ACC112 (cell line): Measurements from ENCODE around the gene SAMD4A.

Experiments used
- H2AFZ ChIP-seq: fragments of 200-600 bp; sonication (generic); one replicate; pipeline ENCODE4 v1.6.0; 2017; ENCODE audit warnings: antibody characterized with exemption, low read length; ENCODE audit not compliant: unreplicated experiment
- H3K27ac ChIP-seq: fragments of 200-600 bp; sonication (generic); 2 replicates; pipeline ENCODE4 v1.5.1; 2014; ENCODE audit warnings: low read depth, mild to moderate bottlenecking, antibody characterized with exemption, low read length, moderate library complexity
- H3K27me3 ChIP-seq: fragments of 200-600 bp; sonication (generic); 2 replicates; pipeline ENCODE4 v1.6.1; 2014; ENCODE audit warnings: mild to moderate bottlenecking, antibody characterized with exemption, low read length, moderate library complexity, mixed read lengths; ENCODE audit not compliant: insufficient read depth
- H3K36me3 ChIP-seq: fragments of 200-600 bp; sonication (generic); 2 replicates; pipeline ENCODE4 v1.6.1; 2016; ENCODE audit warnings: mild to moderate bottlenecking, antibody characterized with exemption, low read length, moderate library complexity, mixed read lengths; ENCODE audit not compliant: insufficient read depth
- H3K4me1 ChIP-seq: fragments of 200-600 bp; sonication (generic); one replicate; pipeline ENCODE4 v1.6.1; 2016; ENCODE audit warnings: low read length, mixed read lengths; ENCODE audit not compliant: insufficient read depth, unreplicated experiment, control insufficient read depth
- H3K4me3 ChIP-seq: fragments of 200-600 bp; sonication (generic); 2 replicates; pipeline ENCODE4 v1.5.1; 2014; ENCODE audit warnings: mild to moderate bottlenecking, low read depth, low read length
- H3K79me2 ChIP-seq: fragments of 200-600 bp; sonication (generic); one replicate; pipeline ENCODE4 v1.6.0; 2016; ENCODE audit warnings: low read length; ENCODE audit not compliant: control insufficient read depth, unreplicated experiment, insufficient read depth

The SAMD4A gene

GRCh38 chr14:54760866-54761575 is 194.1 kb downstream of the SAMD4A start:
- Histone ChIP-seq H3K36me3 (no peaks in the 10 kb centered on the region), H3K4me1 (peaks cover 10% of the 10 kb centered on the region), H3K79me2 (no peaks in the 10 kb centered on the region), H3K4me3 (no peak overlapping the region), H3K27me3 (no peaks in the 10 kb centered on the region), H3K27ac (no peak overlapping the region), H2AFZ (no peak overlapping the region)

GRCh38 chr14:54761835-54762234 is 194.9 kb downstream of the SAMD4A start:
- Histone ChIP-seq H3K36me3 (no peaks in the 10 kb centered on the region), H2AFZ (no peak overlapping the region)

GRCh38 chr14:54762296-54762695 is 195.4 kb downstream of the SAMD4A start:
- no peaks in the 10 kb centered on the region for H3K79me2 ChIP-seq
- H3K4me3 ChIP-seq: no peak overlapping the region
- H3K4me1 ChIP-seq: peaks cover 10% of the 10 kb centered on the region
- H3K27me3 ChIP-seq: no peaks in the 10 kb centered on the region
- no peaks in the 10 kb centered on the region for H3K36me3 ChIP-seq
- H3K27ac ChIP-seq: no peak overlapping the region
- no peak overlapping the region for H2AFZ ChIP-seq

More at GRCh38 chr14:54761835-54762234, 194.9 kb downstream of the SAMD4A start:
- H3K4me3 ChIP-seq: no peak overlapping the region
- H3K79me2 ChIP-seq: no peaks in the 10 kb centered on the region
- peaks cover 10% of the 10 kb centered on the region for H3K4me1 ChIP-seq
- H3K27me3 ChIP-seq: no peaks in the 10 kb centered on the region
- H3K27ac ChIP-seq: no peak overlapping the region

DNA sequence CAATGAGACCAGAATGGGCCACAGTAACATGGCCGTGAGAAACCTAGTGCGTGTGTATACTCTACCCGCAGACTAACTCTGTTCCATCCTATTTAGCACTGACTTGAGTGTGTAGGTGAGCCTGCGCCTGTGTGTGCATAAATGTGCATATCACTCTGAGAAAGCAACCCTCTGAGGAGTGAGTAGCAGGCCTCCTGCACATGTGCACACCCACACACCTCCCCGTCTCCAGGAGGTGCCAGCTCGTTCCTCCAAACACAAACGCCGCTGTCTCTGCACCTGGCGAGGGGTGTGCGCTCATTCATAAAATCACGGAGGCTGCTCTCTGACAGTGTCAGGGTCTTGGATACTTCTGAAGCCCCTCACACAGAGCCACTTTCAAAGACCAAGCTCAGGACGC is 196.8 kb downstream of the SAMD4A start:
- H3K27ac ChIP-seq: no peak overlapping the region
- no peaks in the 10 kb centered on the region for H3K27me3 ChIP-seq
- H3K36me3 ChIP-seq: no peaks in the 10 kb centered on the region
- H3K4me1 ChIP-seq: peaks cover 10% of the 10 kb centered on the region
- H2AFZ ChIP-seq: no peak overlapping the region
- H3K4me3 ChIP-seq: no peak overlapping the region
- H3K79me2 ChIP-seq: no peaks in the 10 kb centered on the region

DNA sequence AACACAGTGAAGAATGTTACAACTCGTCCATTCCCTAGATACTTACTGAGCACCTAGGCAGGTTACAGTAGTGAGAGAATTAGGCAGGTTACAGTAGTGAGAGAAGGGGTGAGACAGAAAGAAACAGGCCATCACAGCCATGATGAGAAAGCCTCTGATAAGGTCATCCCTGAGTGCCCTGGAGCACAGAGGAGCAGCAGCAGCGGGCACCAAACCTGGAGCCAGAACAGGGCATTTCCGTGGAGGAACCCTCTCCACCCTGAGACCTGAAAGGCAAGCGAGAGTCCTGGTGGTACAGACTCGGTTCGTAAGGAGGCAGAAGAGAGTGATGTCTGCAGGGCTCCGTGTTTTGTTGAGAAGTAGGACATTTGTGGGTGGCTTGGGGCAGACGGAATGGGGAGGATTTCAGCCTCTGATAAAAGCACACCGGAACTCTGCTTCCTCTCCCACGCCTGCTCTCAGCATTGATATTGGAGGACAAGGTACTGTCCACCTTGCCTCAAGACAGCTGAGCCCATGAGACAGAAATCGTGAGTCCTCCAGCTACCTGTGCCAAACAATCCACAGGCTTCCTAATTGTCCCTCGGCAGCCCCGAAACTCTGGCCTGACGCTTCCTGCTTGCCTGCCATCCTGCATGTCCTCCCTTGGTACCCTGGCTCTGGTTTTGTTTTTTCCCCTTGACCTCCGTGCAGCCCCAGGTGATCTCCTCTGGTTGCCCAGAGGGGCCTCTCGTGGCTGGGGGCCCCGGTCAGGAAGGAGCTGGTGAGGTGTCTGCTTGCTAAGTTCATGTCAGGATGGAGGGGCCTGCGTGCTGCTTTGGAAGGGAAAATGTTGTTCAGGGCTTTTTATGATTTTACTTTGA is 199.6 kb downstream of the SAMD4A start:
- Histone ChIP-seq H3K36me3 (no peaks in the 10 kb centered on the region), H2AFZ (no peak overlapping the region), H3K27ac (no peak overlapping the region), H3K4me3 (no peak overlapping the region), H3K4me1 (peaks cover 12% of the 10 kb centered on the region), H3K27me3 (no peaks in the 10 kb centered on the region), H3K79me2 (no peaks in the 10 kb centered on the region)

- Histone ChIP-seq H3K4me3 (no peak overlapping the region), H3K27me3 (no peaks in the 10 kb centered on the region), H3K4me1 (peaks cover 12% of the 10 kb centered on the region), H2AFZ (no peak overlapping the region), H3K79me2 (no peaks in the 10 kb centered on the region), H3K36me3 (no peaks in the 10 kb centered on the region), H3K27ac (no peak overlapping the region)
Measured at GRCh38 chr14:54767139-54767431, 200.2 kb downstream of the SAMD4A start.

DNA sequence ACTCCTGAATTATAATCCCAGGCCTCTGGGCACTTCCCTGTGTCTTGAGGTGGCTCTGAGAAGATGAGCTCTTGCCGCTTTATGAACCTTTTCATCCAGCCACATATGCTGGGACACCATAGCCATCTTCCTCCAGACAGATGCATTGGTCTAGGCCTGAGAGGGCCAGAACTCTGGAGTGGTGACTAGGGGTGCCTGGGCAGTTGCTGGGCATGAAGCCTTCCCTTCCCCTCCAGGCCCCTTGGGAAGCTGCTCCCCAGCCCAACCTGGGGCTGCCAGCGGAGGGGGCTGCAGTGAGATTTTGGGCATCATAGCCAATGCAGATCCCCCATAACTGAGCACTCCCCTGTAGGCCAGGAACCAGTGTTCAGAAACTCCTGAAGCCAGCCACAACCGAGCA is 200.5 kb downstream of the SAMD4A start:
- peaks cover 12% of the 10 kb centered on the region for H3K4me1 ChIP-seq
- H3K79me2 ChIP-seq: no peaks in the 10 kb centered on the region
- no peak overlapping the region for H2AFZ ChIP-seq
- H3K27ac ChIP-seq: no peak overlapping the region
- H3K36me3 ChIP-seq: no peaks in the 10 kb centered on the region
- H3K27me3 ChIP-seq: no peaks in the 10 kb centered on the region
- no peak overlapping the region for H3K4me3 ChIP-seq

DNA sequence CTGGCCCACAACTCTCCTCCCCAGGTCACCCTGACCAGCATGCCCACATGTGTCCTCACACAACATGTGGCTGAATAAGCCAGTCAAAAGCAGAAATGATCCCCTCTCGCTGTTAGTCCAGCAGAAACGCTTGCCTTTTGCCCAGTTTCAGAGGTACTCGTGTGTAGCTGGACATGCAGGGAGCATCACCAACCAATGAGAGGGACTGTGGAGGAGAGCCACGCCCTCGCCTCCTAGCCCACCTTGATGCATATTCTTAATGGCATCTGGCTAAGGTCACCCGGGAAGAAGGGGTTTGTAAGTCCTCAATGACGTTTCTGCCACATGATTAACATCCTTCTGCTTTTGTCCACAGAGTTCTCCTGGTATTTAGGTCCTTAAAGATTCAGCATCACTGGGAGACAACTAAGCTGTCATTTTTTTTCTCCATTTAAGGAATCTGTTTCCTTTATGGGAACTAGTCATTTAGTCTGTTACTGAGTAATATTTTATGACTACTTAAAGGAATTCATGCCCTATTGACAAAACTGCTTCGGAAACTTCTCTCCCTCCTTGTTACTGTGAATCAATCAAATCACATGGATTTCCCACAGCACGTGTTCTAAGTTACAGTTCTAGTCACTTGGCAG is 201.7 kb downstream of the SAMD4A start:
- H3K27me3 ChIP-seq: no peaks in the 10 kb centered on the region
- no peak overlapping the region for H2AFZ ChIP-seq
- H3K27ac ChIP-seq: no peak overlapping the region
- peaks cover 20% of the 10 kb centered on the region for H3K4me1 ChIP-seq
- H3K79me2 ChIP-seq: no peaks in the 10 kb centered on the region
- no peaks in the 10 kb centered on the region for H3K36me3 ChIP-seq
- H3K4me3 ChIP-seq: no peak overlapping the region

DNA sequence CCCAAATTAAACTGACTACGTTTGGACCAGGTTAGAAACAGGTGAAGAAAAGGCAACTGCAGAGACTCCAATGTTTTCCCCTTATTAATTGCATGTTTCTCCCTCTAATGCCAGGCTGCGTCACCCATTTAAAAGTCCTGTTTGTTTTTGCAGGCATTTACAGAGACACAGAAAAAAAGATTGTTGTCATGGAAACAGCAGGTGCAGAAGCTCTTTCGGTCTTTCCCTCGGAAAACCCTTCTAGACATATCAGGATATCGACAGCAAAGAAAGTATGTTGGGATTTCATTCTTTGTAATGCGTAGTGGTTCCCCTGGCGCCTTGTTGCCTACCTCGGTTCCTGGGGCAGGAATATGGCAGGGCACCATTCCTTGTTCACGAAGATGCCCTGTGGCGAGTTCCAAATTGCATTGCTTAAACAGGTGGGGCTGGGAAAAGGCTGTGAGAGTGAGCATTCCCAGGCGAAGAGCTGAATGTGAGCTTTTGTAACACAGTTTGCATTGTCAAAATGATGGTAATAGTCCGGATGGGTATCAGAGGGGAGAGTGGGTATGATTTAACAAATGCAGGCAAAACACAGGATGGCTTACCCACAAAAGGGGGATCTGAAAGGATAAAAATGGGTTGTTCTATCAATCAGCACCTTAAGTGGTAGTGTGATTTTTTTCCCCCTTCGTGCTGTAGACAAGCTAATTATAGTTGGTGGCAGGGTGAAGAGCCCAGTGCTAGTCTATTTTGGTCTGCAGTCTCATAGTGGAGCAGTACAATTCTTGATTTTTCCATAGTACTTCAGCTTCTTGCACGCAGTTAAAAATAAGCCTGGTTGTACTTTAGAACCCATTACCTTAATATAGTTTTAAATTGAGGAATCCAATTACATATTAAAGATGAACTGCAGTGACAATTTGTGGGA is 203.3 kb downstream of the SAMD4A start:
- peaks cover 3% of the 10 kb centered on the region for H3K79me2 ChIP-seq
- no peak overlapping the region for H3K27ac ChIP-seq
- H3K36me3 ChIP-seq: no peaks in the 10 kb centered on the region
- H3K27me3 ChIP-seq: no peaks in the 10 kb centered on the region
- H3K4me3 ChIP-seq: no peak overlapping the region
- peaks cover 23% of the 10 kb centered on the region for H3K4me1 ChIP-seq
- no peak overlapping the region for H2AFZ ChIP-seq

DNA sequence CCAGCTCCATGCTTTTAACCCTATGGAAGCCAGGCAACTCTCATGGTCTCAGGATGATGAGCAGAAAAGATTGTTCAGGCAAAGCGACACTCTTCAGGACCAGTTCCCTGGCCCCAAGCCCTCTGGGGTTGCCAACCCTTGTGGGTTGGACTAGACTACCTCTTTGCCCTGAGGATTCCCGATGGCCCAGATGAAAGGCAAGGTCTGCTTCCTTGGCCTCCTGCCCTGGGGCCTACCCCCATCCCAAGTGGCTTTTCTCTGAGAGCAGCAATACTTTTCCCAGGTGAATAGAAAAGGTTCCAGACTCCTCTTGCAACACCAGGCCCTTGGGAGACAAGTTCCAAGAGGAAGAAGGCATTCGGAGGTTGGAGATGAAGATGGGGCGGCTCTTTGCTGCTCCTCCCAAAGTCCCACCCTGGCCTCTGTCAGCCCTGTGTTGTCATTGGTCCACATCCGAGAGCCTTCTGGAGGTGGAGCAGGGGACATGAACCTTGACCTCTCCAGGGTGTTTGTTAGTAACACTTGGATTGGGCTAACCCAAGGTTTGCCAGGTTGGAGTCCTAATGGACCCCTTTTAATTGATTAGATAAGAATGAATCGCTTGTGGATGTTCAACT is 204.6 kb downstream of the SAMD4A start:
- Histone ChIP-seq H3K79me2 (peaks cover 3% of the 10 kb centered on the region), H3K27me3 (no peaks in the 10 kb centered on the region), H2AFZ (no peak overlapping the region), H3K4me3 (no peak overlapping the region), H3K4me1 (peaks cover 36% of the 10 kb centered on the region), H3K27ac (peak overlapping the region; percentile 97), H3K36me3 (no peaks in the 10 kb centered on the region)
